Dermis blood vessel endothelial cell (primary cell): Measurements from ENCODE around the gene MAPK7. TPM values are rescaled to one million over a fixed set of nuclear protein-coding genes. Genes with fewer than 3 reads are reported as not detected.

Source experiments
- DNase-seq: peaks from one replicate; pipeline ENCODE4 v3.0.0; 2010
- total RNA-seq: library from RNA; depleted of rRNA; stranded (reverse); fragments of >200 nt; gene quantifications from 2 replicates; pipeline ENCODE4 v1.2.3, GENCODE V29; 2014

MAPK7 gene
- total RNA-seq, 1 donor from 2014 or later = 19.4 TPM

GRCh38 chr17:19402171-19402570 is 23.9 kb downstream of the MAPK7 start:
- DNase-seq = no peak

- DNase-seq = no peak
These were observed 24.7 kb downstream of the MAPK7 start for GRCh38 chr17:19403021-19403420.

- DNase-seq = no peak
These were observed 26.0 kb downstream of the MAPK7 start for GRCh38 chr17:19404264-19404663.

GRCh38 chr17:19405114-19405513 is 26.8 kb downstream of the MAPK7 start:
- no peak for DNase-seq

- no peak for DNase-seq
These were observed 29.5 kb downstream of the MAPK7 start for GRCh38 chr17:19407601-19408345.

GRCh38 chr17:19408346-19408710 is 30.0 kb downstream of the MAPK7 start:
- DNase-seq = no peak

- DNase-seq = no peak
These were observed 30.8 kb downstream of the MAPK7 start for GRCh38 chr17:19409066-19409465.

- DNase-seq = no peak
These were observed 31.2 kb downstream of the MAPK7 start for GRCh38 chr17:19409509-19409908.

- DNase-seq = no peak
These were observed 31.8 kb downstream of the MAPK7 start for GRCh38 chr17:19410091-19410490.

GRCh38 chr17:19410875-19411620 is 32.8 kb downstream of the MAPK7 start, which contains the start of gene RNF112:
RNF112 (plus strand) TSS chr17:19411232; CDS start chr17:19411409, 177 bp downstream.
- DNase-seq = peak; percentile 26

- DNase-seq = no peak
These were observed 33.3 kb downstream of the MAPK7 start for GRCh38 chr17:19411631-19412030.

- DNase-seq = no peak
These were observed 34.2 kb downstream of the MAPK7 start for GRCh38 chr17:19412510-19412909.

GRCh38 chr17:19412984-19413383 is 34.7 kb downstream of the MAPK7 start:
- DNase-seq = no peak

- no peak for DNase-seq
These were observed 35.5 kb downstream of the MAPK7 start for GRCh38 chr17:19413761-19414160.

- no peak for DNase-seq
These were observed 36.3 kb downstream of the MAPK7 start for GRCh38 chr17:19414396-19415280.

GRCh38 chr17:19415311-19415710 is 37.0 kb downstream of the MAPK7 start:
- no peak for DNase-seq

GRCh38 chr17:19415806-19416775 is 37.8 kb downstream of the MAPK7 start:
- no peak for DNase-seq

GRCh38 chr17:19417611-19418010 is 39.3 kb downstream of the MAPK7 start:
- DNase-seq = no peak

GRCh38 chr17:19418251-19418992 is 40.1 kb downstream of the MAPK7 start:
- DNase-seq = peak; percentile 52

GRCh38 chr17:19421219-19421618 is 42.9 kb downstream of the MAPK7 start:
- DNase-seq = no peak

- DNase-seq = no peak
These were observed 43.6 kb downstream of the MAPK7 start for GRCh38 chr17:19421926-19422325.
